Bone marrow (tissue), 2 donors: ENCODE measurements around the gene FCAR.
"Not testable (repeated sequence)": the region's sequence is repeated elsewhere in the genome, so short reads cannot be mapped to it uniquely, and the experiment has no call there.

Experiments used
- DNase-seq, 2 donors: peaks; one replicate each; lab custom pipeline; 2025; lab: John Stamatoyannopoulos, UW

Gene FCAR

DNA sequence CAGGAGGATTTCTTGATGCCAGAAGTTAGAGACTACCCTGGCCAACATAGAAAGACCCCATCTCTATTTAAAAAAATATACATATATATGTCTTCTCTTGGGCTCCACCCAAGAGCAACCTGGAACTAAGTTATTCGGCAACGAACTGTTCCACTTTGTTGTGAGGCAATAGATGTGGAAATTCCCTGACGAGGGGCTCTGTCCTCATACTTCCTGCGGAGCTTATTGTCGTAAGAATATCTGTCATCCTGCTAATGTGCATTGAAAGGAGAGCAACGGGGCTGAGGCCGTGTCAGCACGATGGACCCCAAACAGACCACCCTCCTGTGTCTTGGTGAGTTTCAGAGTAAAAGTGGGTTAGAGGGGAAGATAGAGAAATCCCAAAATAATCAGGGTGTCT is at the start of gene FCAR:
TSS of gene FCAR (plus strand) at position 246 of the 400 bp plus-strand sequence. CDS start at position 301, 55 bp downstream.
- DNase-seq = peak in 1 of 2 donors; percentile 25

DNA sequence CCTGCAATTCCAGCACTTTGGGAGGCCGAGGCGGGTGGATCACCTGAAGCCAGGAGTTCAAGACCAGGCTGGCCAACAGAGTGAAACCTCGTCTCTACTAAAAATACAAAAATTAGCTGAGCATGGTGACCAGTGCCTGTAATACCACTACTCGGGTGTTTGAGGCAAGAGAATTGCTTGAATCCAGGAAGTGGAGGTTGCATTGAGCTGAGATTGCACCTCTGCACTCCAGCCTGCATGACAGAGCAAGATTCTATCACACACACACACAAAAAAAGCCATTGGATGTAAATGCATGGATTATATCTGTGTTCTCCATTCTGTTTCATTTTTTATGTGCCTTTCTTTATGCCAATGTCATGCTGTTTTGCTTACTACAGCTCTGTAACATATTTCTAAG is 49.6 kb upstream of the FCAR start:
- not testable (repeated sequence) for DNase-seq

DNA sequence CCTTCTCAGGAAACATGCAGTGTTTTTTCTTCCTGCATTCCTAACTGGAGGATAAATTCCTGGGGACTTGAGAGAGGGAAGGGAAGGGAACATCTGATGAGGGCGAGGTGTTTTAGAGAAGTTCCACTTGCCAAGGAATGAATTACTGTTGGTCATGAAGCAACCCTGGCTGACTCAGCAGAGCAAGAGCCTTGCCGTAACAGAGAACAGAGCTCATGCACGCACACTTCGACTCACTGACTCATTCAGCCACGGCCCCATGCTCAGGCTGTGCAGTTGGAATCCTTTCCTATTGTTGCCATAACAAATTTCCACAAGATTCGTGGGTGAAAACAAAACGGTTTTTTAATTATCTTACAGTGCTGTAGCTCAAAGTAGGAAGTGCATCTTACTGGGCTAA is 48.7 kb upstream of the FCAR start:
- DNase-seq = not testable (repeated sequence)

- not testable (repeated sequence) for DNase-seq
Measured at GRCh38 chr19:54828064-54828463, 46.0 kb upstream of the FCAR start.

- not testable (repeated sequence) for DNase-seq
Measured at GRCh38 chr19:54832496-54832895, 41.5 kb upstream of the FCAR start, which contains the start of gene KIR2DS4. Gene KIR2DS4 (plus strand): TSS chr19:54832676.

- DNase-seq = not testable (repeated sequence)
Measured at GRCh38 chr19:54835126-54835525, 38.9 kb upstream of the FCAR start.

DNA sequence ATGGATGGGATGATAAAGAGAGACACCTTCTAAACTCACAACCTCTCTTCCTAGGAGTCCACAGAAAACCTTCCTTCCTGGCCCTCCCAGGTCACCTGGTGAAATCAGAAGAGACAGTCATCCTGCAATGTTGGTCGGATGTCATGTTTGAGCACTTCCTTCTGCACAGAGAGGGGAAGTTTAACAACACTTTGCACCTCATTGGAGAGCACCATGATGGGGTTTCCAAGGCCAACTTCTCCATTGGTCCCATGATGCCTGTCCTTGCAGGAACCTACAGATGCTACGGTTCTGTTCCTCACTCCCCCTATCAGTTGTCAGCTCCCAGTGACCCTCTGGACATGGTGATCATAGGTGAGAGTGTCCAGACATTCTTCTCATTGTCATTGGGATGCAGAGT is 36.5 kb upstream of the FCAR start:
- DNase-seq = not testable (repeated sequence)

- not testable (repeated sequence) for DNase-seq
Measured at GRCh38 chr19:54843171-54843570, 30.9 kb upstream of the FCAR start.

DNA sequence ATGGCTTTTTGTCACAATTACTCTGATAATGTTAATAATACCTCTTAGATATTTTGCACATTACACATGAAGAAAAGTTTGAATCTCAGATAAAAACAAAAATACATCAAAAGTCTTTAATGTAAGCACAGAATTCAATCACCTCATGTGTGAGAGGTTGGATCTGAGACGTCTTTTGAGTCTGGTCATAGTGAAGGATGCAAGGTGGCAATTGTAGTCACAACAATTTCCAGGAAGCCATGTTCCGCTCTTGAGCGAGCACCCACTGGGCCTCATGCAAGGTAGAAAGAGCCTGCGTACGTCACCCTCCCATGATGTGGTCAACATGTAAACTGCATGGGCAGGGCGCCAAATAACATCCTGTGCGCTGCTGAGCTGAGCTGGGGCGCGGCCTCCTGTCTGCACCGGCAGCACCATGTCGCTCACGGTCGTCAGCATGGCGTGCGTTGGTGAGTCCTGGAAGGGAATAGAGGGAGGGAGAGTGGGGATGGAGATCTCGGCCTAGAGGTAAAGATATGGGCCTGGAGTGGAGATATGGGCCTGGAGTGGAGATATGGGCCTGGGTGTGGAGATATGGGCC is 23.9 kb upstream of the FCAR start, which contains the start of gene KIR3DL2:
TSS of gene KIR3DL2 (plus strand) at position 383 of the 580 bp plus-strand sequence. CDS start at position 416, 33 bp downstream.
- DNase-seq = not testable (repeated sequence)

DNA sequence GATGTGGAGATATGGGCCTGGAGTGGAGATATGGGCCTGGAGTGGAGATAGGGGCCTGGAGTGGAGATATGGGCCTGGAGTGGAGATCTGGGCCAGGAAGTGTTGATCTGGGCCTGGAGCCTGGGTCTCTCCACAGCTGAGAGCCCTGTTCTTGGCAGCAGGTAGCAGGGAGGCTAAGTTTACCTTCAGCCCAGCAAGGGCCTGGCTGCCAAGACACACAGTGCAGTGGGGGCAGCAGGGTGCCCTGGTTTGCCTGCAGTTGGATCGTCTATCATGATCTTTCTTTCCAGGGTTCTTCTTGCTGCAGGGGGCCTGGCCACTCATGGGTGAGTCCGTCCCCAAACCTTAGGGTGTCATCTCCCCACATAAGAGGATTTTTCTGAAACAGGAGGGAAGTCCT is 23.1 kb upstream of the FCAR start:
- DNase-seq = no peak

DNA sequence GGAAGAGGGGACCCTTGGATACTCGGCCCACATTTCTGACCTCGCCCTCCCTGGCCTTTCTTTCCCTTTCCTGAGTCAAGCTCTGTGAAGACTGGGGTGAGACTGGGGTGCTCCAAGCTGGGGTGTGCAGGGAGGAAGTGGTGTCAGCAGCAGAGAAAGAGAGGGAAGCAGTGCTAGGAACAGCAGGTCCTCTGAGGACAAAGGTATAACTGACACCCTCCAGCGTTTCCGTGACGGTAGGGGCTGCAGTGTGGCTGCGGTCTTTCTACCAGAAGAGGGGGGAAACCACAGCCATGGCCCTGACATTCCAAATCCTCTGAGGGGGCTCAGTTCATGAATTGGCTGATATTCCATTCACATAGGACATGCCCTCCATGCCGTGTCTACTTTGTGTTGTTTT is 22.7 kb upstream of the FCAR start:
- DNase-seq = no peak

GRCh38 chr19:54855241-54855640 is 18.8 kb upstream of the FCAR start:
- DNase-seq = not testable (repeated sequence)

DNA sequence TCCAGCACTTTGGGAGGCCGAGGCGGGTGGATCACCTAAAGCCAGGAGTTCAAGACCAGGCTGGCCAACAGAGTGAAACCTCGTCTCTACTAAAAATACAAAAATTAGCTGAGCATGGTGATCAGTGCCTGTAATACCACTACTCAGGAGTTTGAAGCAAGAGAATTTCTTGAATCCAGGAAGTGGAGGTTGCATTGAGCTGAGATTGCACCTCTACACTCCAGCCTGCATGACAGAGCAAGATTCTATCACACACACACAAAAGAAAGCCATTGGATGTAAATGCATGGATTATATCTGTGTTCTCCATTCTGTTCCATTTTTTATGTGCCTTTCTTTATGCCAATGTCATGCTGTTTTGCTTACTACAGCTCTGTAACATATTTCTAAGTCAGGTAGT is 15.6 kb upstream of the FCAR start:
- DNase-seq = not testable (repeated sequence)

DNA sequence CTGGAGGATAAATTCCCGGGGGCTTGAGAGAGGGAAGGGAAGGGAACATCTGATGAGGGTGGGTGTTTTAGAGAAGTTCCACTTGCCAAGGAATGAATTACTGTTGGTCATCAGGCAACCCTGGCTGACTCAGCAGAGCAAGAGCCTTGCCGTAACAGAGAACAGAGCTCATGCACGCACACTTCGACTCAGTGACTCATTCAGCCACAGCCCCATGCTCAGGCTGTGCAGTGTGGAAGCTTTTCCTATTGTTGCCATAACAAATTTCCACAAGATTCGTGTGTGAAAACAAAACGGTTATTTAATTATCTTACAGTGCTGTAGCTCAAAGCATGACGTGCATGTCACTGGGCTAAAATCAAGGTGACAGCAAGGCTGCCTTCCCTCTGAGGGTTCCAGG is 14.6 kb upstream of the FCAR start:
- not testable (repeated sequence) for DNase-seq

DNA sequence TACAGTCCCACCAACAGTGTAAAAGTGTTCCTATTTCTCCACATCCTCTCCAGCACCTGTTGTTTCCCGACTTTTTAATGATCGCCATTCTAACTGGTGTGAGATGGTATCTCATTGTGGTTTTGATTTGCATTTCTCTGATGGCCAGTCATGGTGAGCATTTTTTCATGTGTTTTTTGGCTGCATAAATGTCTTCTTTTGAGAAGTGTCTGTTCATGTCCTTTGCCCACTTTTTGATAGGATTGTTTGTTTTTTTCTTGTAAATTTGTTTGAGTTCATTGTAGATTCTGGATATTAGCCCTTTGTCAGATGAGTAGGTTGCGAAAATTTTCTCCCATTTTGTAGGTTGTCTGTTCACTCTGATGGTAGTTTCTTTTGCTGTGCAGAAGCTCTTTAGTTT is 10.6 kb upstream of the FCAR start:
- DNase-seq = not testable (repeated sequence)

DNA sequence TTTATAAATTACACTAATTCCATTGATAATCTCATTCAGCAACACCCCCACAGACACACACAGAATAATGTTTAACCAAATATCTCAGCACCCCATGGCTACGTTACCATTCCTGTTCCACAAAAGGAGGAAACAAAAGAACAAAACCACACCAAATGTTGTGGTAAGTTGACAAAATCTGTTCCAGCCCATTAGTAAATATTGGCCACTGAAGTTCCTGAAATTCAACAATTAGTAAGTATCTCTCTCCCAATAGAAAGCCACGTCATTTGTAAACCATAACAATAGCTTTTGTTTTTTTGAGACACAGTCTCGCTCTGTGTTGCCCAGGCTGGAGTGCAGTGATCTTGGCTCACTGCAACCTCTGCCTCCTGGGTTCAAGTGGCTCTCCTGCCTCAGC is 2.3 kb upstream of the FCAR start:
- no peak for DNase-seq

DNA sequence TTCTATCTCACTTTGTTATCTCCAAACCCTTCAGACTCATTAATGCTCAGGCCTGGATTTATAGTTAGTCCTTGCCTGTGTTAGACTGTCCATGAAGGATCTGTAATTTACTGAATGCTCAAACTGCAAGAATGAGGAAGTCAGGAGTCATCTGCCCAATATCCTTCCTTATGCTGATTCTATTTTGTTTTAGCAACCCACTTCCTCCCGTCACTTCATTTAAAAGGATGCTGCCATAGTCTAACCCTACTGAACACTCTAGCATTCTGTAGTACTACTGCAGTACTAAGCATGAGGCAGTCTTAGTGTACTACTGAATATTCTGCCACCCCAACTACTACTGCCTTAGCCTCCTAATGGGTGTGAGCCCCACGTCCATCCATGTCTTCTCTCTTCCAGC is 1.5 kb downstream of the FCAR start:
- peak in 1 of 2 donors; percentile 71 for DNase-seq

- DNase-seq = no peak
Measured at GRCh38 chr19:54877471-54877870, 3.4 kb downstream of the FCAR start.

DNA sequence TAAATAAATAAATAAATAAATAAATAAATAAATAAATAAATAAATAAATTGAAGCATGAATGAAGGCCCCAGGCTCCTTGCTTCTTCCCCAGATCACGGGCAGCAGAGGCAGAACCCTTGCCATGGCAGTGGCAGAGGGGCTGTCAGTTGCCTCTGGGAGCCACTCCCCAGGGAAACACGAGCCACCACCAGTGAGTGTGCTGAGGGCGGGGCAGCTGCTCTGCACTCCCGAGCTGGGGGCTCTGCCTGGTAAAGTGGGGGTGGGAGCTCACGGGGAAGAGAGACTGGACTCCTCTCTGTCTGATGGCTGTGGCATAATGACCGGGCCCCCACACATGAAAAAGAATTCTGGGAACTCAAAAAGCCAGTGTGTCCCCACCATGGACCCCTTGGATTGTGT is 7.8 kb downstream of the FCAR start:
- no peak for DNase-seq

DNA sequence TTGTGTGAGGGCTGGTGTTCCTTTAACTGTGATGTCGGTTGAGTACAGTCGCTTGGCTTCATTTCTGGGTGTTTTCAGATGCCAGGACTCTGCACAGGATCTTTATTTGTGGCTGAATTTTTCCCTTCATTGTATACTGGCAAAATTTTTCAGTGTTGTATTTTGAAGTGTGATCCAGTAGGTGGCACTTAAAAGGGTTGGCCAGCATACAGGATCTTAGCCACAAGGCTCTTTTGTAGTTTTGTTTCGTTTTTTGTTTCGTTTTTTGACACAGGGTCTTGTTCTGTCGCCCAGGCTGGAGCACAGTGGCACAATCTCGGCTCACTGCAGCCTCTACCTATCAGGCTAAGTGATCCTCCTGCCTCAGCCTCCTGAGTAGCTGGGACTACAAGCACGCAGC is 8.7 kb downstream of the FCAR start:
- DNase-seq = peak in 1 of 2 donors; percentile 69

DNA sequence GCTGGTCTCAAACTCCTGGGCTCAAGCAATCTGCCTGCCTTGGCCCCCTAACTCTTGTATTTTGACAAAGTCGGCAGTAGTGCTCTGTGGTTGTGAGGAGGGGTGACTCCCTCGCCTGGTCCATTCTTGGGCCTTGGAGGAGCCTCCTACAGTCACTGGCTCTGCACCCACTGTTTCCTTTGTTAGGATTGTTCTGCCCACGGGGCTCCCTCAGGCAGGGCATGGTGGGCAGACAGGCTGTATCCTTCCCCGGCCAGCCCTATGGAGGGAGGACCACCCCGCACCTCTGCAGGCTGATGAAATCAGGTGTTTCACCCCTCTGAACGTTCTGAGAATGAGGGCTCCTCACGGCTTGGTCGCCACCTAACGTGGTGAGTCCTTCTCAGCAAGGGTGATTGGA is 9.2 kb downstream of the FCAR start:
- DNase-seq = no peak

DNA sequence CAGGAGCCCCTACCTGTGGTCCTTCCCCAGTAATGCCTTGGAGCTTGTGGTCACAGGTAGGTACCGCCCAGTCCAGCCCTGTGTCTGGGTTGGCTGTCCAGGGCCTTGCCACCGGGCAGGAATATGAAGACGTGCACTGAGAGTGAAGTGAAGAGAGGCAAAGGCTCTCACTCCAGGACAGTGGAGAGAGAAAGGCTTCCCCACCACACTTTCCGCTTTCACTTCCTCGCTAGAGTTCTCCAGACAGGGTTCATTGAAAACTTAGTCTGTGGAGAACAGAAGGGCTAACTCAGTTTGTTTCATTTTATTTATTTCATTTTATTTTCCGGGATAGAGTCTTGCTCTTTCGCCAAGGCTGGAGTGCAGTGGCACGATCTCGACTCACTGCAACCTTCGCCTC is 14.2 kb downstream of the FCAR start:
- DNase-seq = no peak

DNA sequence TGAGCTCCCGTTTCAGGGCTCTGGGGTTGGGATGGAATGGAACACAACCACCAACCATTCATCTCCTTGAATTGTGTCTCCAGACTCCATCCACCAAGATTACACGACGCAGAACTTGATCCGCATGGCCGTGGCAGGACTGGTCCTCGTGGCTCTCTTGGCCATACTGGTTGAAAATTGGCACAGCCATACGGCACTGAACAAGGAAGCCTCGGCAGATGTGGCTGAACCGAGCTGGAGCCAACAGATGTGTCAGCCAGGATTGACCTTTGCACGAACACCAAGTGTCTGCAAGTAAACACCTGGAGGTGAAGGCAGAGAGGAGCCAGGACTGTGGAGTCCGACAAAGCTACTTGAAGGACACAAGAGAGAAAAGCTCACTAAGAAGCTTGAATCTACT is 15.5 kb downstream of the FCAR start:
- no peak for DNase-seq

- no peak for DNase-seq
Measured at GRCh38 chr19:54893406-54893805, 19.4 kb downstream of the FCAR start.
